B cell (primary cell): ENCODE measurements around the gene NLRP11. TPM values are rescaled to one million over a fixed set of nuclear protein-coding genes. Genes with fewer than 3 reads are reported as not detected.

ENCODE experiments used
- ATAC-seq: fragments of 200-7000 bp; cut with Tn5 transposase; one replicate; pipeline ENCODE4 v1.10.0; 2021; ENCODE audit warnings: low read depth, mild to moderate bottlenecking, moderate number of reproducible peaks, moderate library complexity
- CTCF ChIA-PET: fragments of 350-600 bp; sonication (Branson Sonifier 250); formaldehyde crosslinking; loops from one replicate; lab custom pipeline; 2021; ENCODE audit warnings: antibody characterized with exemption, inconsistent platforms; lab: Charles Lee
- POLR2A ChIA-PET: fragments of 350-600 bp; sonication (Branson Sonifier 250); formaldehyde crosslinking; loops from one replicate; lab custom pipeline; 2021; ENCODE audit warnings: antibody characterized with exemption; lab: Charles Lee
- DNase-seq: peaks from one replicate; pipeline ENCODE4 v3.0.0; 2013
- H2AFZ ChIP-seq: 2 replicates; pipeline ENCODE4 v1.6.1; 2012; ENCODE audit warnings: mild to moderate bottlenecking, low read depth, low read length; ENCODE audit not compliant: insufficient read depth, poor library complexity, severe bottlenecking
- H3K27ac ChIP-seq, 2 donors: 1 replicate in 1 of 2; 2 replicates in 1 of 2; pipeline ENCODE4 v1.5.1; 2012 to 2013; ENCODE audit warnings: low read length in 2 of 2, mild to moderate bottlenecking in 2 of 2, moderate library complexity in 1 of 2
- H3K27me3 ChIP-seq, 4 experiments: fragments of 200-600 bp in 1 of 4; sonication (generic) in 1 of 4; replicated peaks in 1 of 4; 1 replicate in 2 of 4; 2 replicates in 2 of 4; pipeline versions ENCODE4 v1.6.1 to v1.7.0; 2013 to 2016; ENCODE audit warnings: low read length in 3 of 4, mild to moderate bottlenecking in 2 of 4, mixed read lengths in 1 of 4, moderate library complexity in 1 of 4; ENCODE audit not compliant: insufficient read depth in 4 of 4, control insufficient read depth in 3 of 4; ENCODE audit errors: control extremely low read depth in 1 of 4
- H3K36me3 ChIP-seq, 2 experiments: replicated peaks in 1 of 2; 1 replicate in 1 of 2; 2 replicates in 1 of 2; pipeline versions ENCODE4 v1.6.1 to v1.7.1; 2013; ENCODE audit warnings: low read length in 1 of 2; ENCODE audit not compliant: insufficient read depth in 2 of 2, control insufficient read depth in 1 of 2; ENCODE audit errors: control extremely low read depth in 1 of 2, extremely low read depth in 1 of 2
- H3K4me1 ChIP-seq, 2 donors: fragments of 200-600 bp in 1 of 2; sonication (generic) in 1 of 2; 1 replicate in 1 of 2; 2 replicates in 1 of 2; pipeline versions ENCODE4 v1.5.1 to v1.6.1; 2013 to 2017; ENCODE audit warnings: low read length in 2 of 2; ENCODE audit not compliant: control insufficient read depth in 2 of 2, insufficient read depth in 2 of 2
- H3K4me2 ChIP-seq: replicated peaks from 2 replicates; pipeline ENCODE3; 2012; ENCODE audit warnings: mild to moderate bottlenecking, low read depth, low read length; ENCODE audit not compliant: poor library complexity, severe bottlenecking
- H3K4me3 ChIP-seq, 5 experiments: fragments of 200-600 bp in 1 of 5; sonication (generic) in 1 of 5; 1 replicate in 3 of 5; 2 replicates in 2 of 5; pipeline versions ENCODE4 v1.5.1 to v1.7.0; 2011 to 2016; ENCODE audit warnings: low read length in 4 of 5, mild to moderate bottlenecking in 4 of 5, low read depth in 2 of 5, control low read depth in 1 of 5, moderate library complexity in 1 of 5; ENCODE audit not compliant: insufficient read depth in 1 of 5; ENCODE audit errors: control extremely low read depth in 1 of 5, extremely low read depth in 1 of 5
- H3K79me2 ChIP-seq: fragments of 200-600 bp; sonication (generic); one replicate; pipeline ENCODE4 v1.6.0; 2016; ENCODE audit warnings: low read length; ENCODE audit not compliant: control insufficient read depth, insufficient read depth
- H3K9ac ChIP-seq: fragments of 200-600 bp; sonication (generic); 2 replicates; pipeline ENCODE4 v1.6.1; 2017; ENCODE audit warnings: mild to moderate bottlenecking, low read length, moderate library complexity
- H3K9me3 ChIP-seq, 3 donors: one replicate each; pipeline versions ENCODE4 v1.6.1 to v1.7.1; 2013; ENCODE audit warnings: low read length in 2 of 3; ENCODE audit not compliant: control insufficient read depth in 2 of 3, insufficient read depth in 1 of 3; ENCODE audit errors: control extremely low read depth in 1 of 3
- H4K20me1 ChIP-seq: 2 replicates; pipeline ENCODE4 v1.6.0; 2012; ENCODE audit warnings: mild to moderate bottlenecking, low read length; ENCODE audit not compliant: insufficient read depth, control insufficient read depth, poor library complexity, severe bottlenecking
- H3K27ac Mint-ChIP-seq: one replicate; pipeline ENCODE4 v1.8.0; 2021; ENCODE audit warnings: mixed read lengths
- H3K27me3 Mint-ChIP-seq: one replicate; pipeline ENCODE4 v1.8.0; 2021; ENCODE audit warnings: mixed read lengths
- H3K4me1 Mint-ChIP-seq: one replicate; pipeline ENCODE4 v1.8.0; 2021; ENCODE audit warnings: mixed read lengths
- H3K4me3 Mint-ChIP-seq: one replicate; pipeline ENCODE4 v1.8.0; 2021; ENCODE audit warnings: mixed read lengths
- H3K9me3 Mint-ChIP-seq: one replicate; pipeline ENCODE4 v1.8.0; 2022; ENCODE audit warnings: mixed read lengths; ENCODE audit not compliant: insufficient read depth
- CTCF ChIP-seq: fragments of 200-600 bp; IDR thresholded peaks from one replicate; pipeline ENCODE4 v1.8.0; 2022; ENCODE audit warnings: antibody characterized with exemption, mild to moderate bottlenecking
- EZH2 ChIP-seq: IDR thresholded peaks from 2 replicates; pipeline ENCODE4 v1.6.1; 2012; ENCODE audit warnings: borderline replicate concordance, low read depth, mild to moderate bottlenecking, moderate library complexity, low read length; ENCODE audit not compliant: insufficient read depth, poor library complexity, severe bottlenecking
- WGBS: methylation state at CpG from one replicate; pipeline ENCODE4 v1.1.5; 2013; ENCODE audit warnings: missing lambda C conversion rate; ENCODE audit not compliant: insufficient coverage; 5-methylcytosine and 5-hydroxymethylcytosine counted together
- intact Hi-C: fragments of 100-400 bp; cut with micrococcal nuclease; formaldehyde crosslinking; loops from one replicate; pipeline ENCODE4 v1.10.0; 2022
- polyA plus RNA-seq: library from polyadenylated mRNA; depleted of rRNA; stranded (reverse); fragments of >200 nt; gene quantifications from 2 replicates; pipeline ENCODE4 v1.2.3, GENCODE V29; 2012
- total RNA-seq, 2 donors: library from RNA; stranded (reverse); fragments of 120-200 nt in 1 of 2; gene quantifications; 1 replicate in 1 of 2; 2 replicates in 1 of 2; pipeline versions ENCODE4 v1.2.3 to v1.2.4, GENCODE V29; 2013 to 2022

Gene NLRP11
- total and polyA plus RNA-seq, 2 donors (not counting 1 experiment from before 2014, with no cell fraction given), result 0.24 TPM; not detected in 1

GRCh38 chr19:55870736-55871135 is 38.9 kb upstream of the NLRP11 start:
- no peaks in the 10 kb centered on the region for H4K20me1 ChIP-seq
- H3K4me1 ChIP-seq, result no peaks in the 10 kb centered on the region
- Mint-ChIP-seq H3K9me3 (no peaks in the 10 kb centered on the region), H3K27ac (no peak overlapping the region), H3K27me3 (peaks cover 4% of the 10 kb centered on the region), H3K4me3 (no peak overlapping the region), H3K4me1 (no peaks in the 10 kb centered on the region)
- POLR2A ChIA-PET, result no interaction called here
- H3K79me2 ChIP-seq, result no peaks in the 10 kb centered on the region
- H2AFZ ChIP-seq, result no peak overlapping the region
- CTCF ChIA-PET, result interaction anchor here (1.4 kb wide), 1 partner anchor 11 kb away, joined by 3 read pairs; no protein-coding TSS in a partner anchor
- no peak for ATAC-seq
- TF ChIP-seq CTCF (no peak), EZH2 (no peak)
- intact Hi-C loops, result no loop called here
- 97% methylated on average over 11 of the region's 11 CpGs for WGBS
- H3K9me3 ChIP-seq, result peaks cover 0 to 5% (median 0%) of the 10 kb centered on the region in 3 donors
- DNase-seq, result no peak
- H3K36me3 ChIP-seq, result no peaks in the 10 kb centered on the region
- H3K27me3 ChIP-seq, result no peaks in the 10 kb centered on the region
- no peak overlapping the region for H3K4me2 ChIP-seq
- no peak overlapping the region for H3K4me3 ChIP-seq
- H3K27ac ChIP-seq, result no peak overlapping the region
- H3K9ac ChIP-seq, result no peak overlapping the region

GRCh38 chr19:55867101-55867500 is 35.3 kb upstream of the NLRP11 start:
- Histone ChIP-seq H3K27ac (no peak overlapping the region), H3K4me3 (no peak overlapping the region), H3K4me1 (no peaks in the 10 kb centered on the region), H3K36me3 (no peaks in the 10 kb centered on the region), H3K9ac (no peak overlapping the region), H3K9me3 (peaks cover 0 to 5% (median 0%) of the 10 kb centered on the region in 3 donors), H3K79me2 (no peaks in the 10 kb centered on the region), H3K27me3 (no peaks in the 10 kb centered on the region), H3K4me2 (no peak overlapping the region), H4K20me1 (no peaks in the 10 kb centered on the region), H2AFZ (no peak overlapping the region)
- intact Hi-C loops, result no loop called here
- ATAC-seq (no peak), DNase-seq (no peak)
- Mint-ChIP-seq H3K27ac (no peak overlapping the region), H3K4me3 (no peak overlapping the region), H3K9me3 (peaks cover 3% of the 10 kb centered on the region), H3K4me1 (no peaks in the 10 kb centered on the region), H3K27me3 (peaks cover 4% of the 10 kb centered on the region)
- WGBS, result 83% methylated on average over 7 of the region's 7 CpGs
- TF ChIP-seq CTCF, result no peak
- ChIA-PET CTCF (no interaction called here), POLR2A (no interaction called here)
